Measurements from ENCODE around the gene HLCS.

Gene HLCS

GRCh38 chr21:36889401-36889800 lies 77.1 kb downstream of the HLCS start:
- no peak overlapping the region for H3K4me3 ChIP-seq (replicated peaks in 1 of 2; ENCODE audit: low read depth in 2 of 2, low read length in 2 of 2)
- no peak for TF ChIP-seq CTCF (IDR thresholded peaks at IDR 0.05; ENCODE audit: low read depth, low read length)
- DNase-seq (ENCODE audit: low read depth in 2 of 2): peak; percentile 32 to 74

- H3K4me3 ChIP-seq (replicated peaks in 1 of 2; ENCODE audit: low read depth in 2 of 2, low read length in 2 of 2): no peak overlapping the region
- DNase-seq (ENCODE audit: low read depth in 2 of 2): no peak
- no peak for TF ChIP-seq CTCF (IDR thresholded peaks at IDR 0.05; ENCODE audit: low read depth, low read length)
Measured at GRCh38 chr21:36888466-36888865, 78.0 kb downstream of the HLCS start.

- no peak overlapping the region for H3K4me3 ChIP-seq (replicated peaks in 1 of 2; ENCODE audit: low read depth in 2 of 2, low read length in 2 of 2)
- no peak for DNase-seq (ENCODE audit: low read depth in 2 of 2)
- TF ChIP-seq CTCF (IDR thresholded peaks at IDR 0.05; ENCODE audit: low read depth, low read length): no peak
Measured at GRCh38 chr21:36887963-36888362, 78.5 kb downstream of the HLCS start.

GRCh38 chr21:36883532-36884486 lies 82.7 kb downstream of the HLCS start:
- DNase-seq (ENCODE audit: low read depth in 2 of 2): no peak
- TF ChIP-seq CTCF (IDR thresholded peaks at IDR 0.05; ENCODE audit: low read depth, low read length): no peak
- H3K4me3 ChIP-seq (replicated peaks in 1 of 2; ENCODE audit: low read depth in 2 of 2, low read length in 2 of 2): no peak overlapping the region

GRCh38 chr21:36882776-36883175 lies 83.7 kb downstream of the HLCS start:
- peak in 1 of 2 donors; percentile 46 for DNase-seq (ENCODE audit: low read depth in 2 of 2)
- H3K4me3 ChIP-seq (replicated peaks in 1 of 2; ENCODE audit: low read depth in 2 of 2, low read length in 2 of 2): no peak overlapping the region
- no peak for TF ChIP-seq CTCF (IDR thresholded peaks at IDR 0.05; ENCODE audit: low read depth, low read length)

GRCh38 chr21:36881228-36881627 lies 85.2 kb downstream of the HLCS start:
- DNase-seq (ENCODE audit: low read depth in 2 of 2): peak in 1 of 2 donors; percentile 64
- H3K4me3 ChIP-seq (replicated peaks in 1 of 2; ENCODE audit: low read depth in 2 of 2, low read length in 2 of 2): no peak overlapping the region
- no peak for TF ChIP-seq CTCF (IDR thresholded peaks at IDR 0.05; ENCODE audit: low read depth, low read length)

Data from cardiac fibroblast (primary cell).